ENCODE data around the gene OR10P1.

The OR10P1 gene

GRCh38 chr12:55686366-55687010 is 49.8 kb downstream of the OR10P1 start:
- no peak for DNase-seq
